ENCODE results near the gene FGD4.

The FGD4 gene

DNA sequence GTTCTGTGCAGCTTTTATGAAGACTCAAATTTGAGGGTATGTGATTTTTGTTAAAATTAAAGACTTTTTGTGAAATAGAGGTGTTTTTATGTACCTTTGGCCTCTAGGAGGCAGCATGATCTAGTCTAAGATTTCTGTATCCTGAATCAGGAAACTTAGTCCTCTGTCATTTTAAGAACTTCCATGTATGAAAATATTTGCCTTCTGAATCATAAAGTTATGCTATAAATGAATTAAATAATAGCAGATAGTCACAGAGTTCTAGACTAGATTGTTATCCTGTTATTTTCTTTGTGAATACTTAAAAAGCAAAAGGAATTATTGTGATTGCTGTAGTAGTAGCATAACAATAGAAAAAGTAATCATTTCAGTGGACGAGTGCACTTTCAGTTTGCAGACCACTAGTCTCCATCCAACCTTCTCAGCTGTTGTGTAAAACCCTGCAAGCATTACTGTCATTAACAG, 56.3 kb downstream of the FGD4 start:
- H3K27ac ChIP-seq (replicated peaks), result peak overlapping the region; percentile 35
- H3K4me3 ChIP-seq (replicated peaks; ENCODE audit: insufficient read depth, low read length), result no peak overlapping the region
- TF ChIP-seq, protein P1, sequence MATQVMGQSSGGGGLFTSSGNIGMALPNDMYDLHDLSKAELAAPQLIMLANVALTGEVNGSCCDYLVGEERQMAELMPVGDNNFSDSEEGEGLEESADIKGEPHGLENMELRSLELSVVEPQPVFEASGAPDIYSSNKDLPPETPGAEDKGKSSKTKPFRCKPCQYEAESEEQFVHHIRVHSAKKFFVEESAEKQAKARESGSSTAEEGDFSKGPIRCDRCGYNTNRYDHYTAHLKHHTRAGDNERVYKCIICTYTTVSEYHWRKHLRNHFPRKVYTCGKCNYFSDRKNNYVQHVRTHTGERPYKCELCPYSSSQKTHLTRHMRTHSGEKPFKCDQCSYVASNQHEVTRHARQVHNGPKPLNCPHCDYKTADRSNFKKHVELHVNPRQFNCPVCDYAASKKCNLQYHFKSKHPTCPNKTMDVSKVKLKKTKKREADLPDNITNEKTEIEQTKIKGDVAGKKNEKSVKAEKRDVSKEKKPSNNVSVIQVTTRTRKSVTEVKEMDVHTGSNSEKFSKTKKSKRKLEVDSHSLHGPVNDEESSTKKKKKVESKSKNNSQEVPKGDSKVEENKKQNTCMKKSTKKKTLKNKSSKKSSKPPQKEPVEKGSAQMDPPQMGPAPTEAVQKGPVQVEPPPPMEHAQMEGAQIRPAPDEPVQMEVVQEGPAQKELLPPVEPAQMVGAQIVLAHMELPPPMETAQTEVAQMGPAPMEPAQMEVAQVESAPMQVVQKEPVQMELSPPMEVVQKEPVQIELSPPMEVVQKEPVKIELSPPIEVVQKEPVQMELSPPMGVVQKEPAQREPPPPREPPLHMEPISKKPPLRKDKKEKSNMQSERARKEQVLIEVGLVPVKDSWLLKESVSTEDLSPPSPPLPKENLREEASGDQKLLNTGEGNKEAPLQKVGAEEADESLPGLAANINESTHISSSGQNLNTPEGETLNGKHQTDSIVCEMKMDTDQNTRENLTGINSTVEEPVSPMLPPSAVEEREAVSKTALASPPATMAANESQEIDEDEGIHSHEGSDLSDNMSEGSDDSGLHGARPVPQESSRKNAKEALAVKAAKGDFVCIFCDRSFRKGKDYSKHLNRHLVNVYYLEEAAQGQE (IDR thresholded peaks at IDR 0.05; ENCODE audit: insufficient replicate concordance, low read depth), result no peak
- TF ChIP-seq SPI1 (IDR thresholded peaks at IDR 0.05; ENCODE audit: borderline replicate concordance, low read depth) (no peak), POLR2AphosphoS5 (IDR thresholded peaks at IDR 0.05; ENCODE audit: low read depth) (no peak), GABPA (IDR thresholded peaks at IDR 0.05; ENCODE audit: low read depth) (no peak)
- TF ChIP-seq, protein P2, sequence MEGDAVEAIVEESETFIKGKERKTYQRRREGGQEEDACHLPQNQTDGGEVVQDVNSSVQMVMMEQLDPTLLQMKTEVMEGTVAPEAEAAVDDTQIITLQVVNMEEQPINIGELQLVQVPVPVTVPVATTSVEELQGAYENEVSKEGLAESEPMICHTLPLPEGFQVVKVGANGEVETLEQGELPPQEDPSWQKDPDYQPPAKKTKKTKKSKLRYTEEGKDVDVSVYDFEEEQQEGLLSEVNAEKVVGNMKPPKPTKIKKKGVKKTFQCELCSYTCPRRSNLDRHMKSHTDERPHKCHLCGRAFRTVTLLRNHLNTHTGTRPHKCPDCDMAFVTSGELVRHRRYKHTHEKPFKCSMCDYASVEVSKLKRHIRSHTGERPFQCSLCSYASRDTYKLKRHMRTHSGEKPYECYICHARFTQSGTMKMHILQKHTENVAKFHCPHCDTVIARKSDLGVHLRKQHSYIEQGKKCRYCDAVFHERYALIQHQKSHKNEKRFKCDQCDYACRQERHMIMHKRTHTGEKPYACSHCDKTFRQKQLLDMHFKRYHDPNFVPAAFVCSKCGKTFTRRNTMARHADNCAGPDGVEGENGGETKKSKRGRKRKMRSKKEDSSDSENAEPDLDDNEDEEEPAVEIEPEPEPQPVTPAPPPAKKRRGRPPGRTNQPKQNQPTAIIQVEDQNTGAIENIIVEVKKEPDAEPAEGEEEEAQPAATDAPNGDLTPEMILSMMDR (IDR thresholded peaks at IDR 0.05; ENCODE audit: insufficient read depth, low read length), result peak; percentile 17
- DNase-seq (ENCODE audit: low read depth in 1 of 2, low spot score in 1 of 2), result peak; percentile 24 to 62
- H3K27me3 ChIP-seq (ENCODE audit: insufficient read depth, poor library complexity, severe bottlenecking), result no peaks in the 10 kb centered on the region

GRCh38 chr12:32457251-32458025, 58.1 kb downstream of the FGD4 start:
- no peak for TF ChIP-seq SPI1 (IDR thresholded peaks at IDR 0.05; ENCODE audit: borderline replicate concordance, low read depth)
- TF ChIP-seq, protein P2 (IDR thresholded peaks at IDR 0.05; ENCODE audit: insufficient read depth, low read length), result no peak
- TF ChIP-seq, protein P1 (IDR thresholded peaks at IDR 0.05; ENCODE audit: insufficient replicate concordance, low read depth), result no peak
- no peak overlapping the region for H3K27ac ChIP-seq (replicated peaks)
- H3K27me3 ChIP-seq (ENCODE audit: insufficient read depth, poor library complexity, severe bottlenecking), result no peaks in the 10 kb centered on the region
- H3K4me3 ChIP-seq (replicated peaks; ENCODE audit: insufficient read depth, low read length), result no peak overlapping the region
- no peak for DNase-seq (ENCODE audit: low read depth in 1 of 2, low spot score in 1 of 2)

DNA sequence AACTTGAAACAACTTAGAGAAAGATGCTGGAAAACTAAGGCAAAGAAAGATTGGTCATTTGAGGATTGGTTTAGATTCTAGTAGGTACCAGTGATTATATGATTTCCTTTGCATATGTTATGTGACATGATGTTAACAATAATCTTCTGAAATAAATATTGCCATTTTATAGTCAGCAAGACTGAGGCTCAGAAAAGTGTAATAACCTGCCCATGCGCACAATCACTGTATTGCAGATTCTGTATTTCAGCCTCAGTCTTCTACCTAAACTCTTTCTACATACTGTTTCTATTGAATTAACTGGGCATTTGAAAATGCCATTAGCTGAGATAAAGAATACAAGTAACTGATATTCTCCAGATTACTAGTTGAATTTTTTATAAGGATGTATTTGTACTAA, 61.3 kb downstream of the FGD4 start:
- TF ChIP-seq, protein P2 (IDR thresholded peaks at IDR 0.05; ENCODE audit: insufficient read depth, low read length), result no peak
- TF ChIP-seq, protein P1 (IDR thresholded peaks at IDR 0.05; ENCODE audit: insufficient replicate concordance, low read depth), result no peak
- TF ChIP-seq POLR2AphosphoS5 (IDR thresholded peaks at IDR 0.05; ENCODE audit: low read depth), result no peak
- no peak overlapping the region for H3K4me3 ChIP-seq (replicated peaks; ENCODE audit: insufficient read depth, low read length)
- DNase-seq (ENCODE audit: low read depth in 1 of 2, low spot score in 1 of 2), result no peak

More for the DNA sequence above, 61.3 kb downstream of the FGD4 start:
- H3K27me3 ChIP-seq (ENCODE audit: insufficient read depth, poor library complexity, severe bottlenecking), result no peaks in the 10 kb centered on the region
- no peak overlapping the region for H3K27ac ChIP-seq (replicated peaks)

Data from HL-60 (cell line).